HepG2 (cell line): Measurements from ENCODE around the gene USB1. TPM values are rescaled to one million over a fixed set of nuclear protein-coding genes. Genes with fewer than 3 reads are reported as not detected.

ENCODE experiments used
- CTCF ChIP-seq: sonication (generic); formaldehyde crosslinking; IDR thresholded peaks from 2 replicates; pipeline ENCODE4 v1.5.0; 2020; ENCODE audit warnings: mild to moderate bottlenecking, missing genetic modification reagents, moderate library complexity
- IRF1 ChIP-seq: sonication (generic); formaldehyde crosslinking; IDR thresholded peaks from 2 replicates; pipeline ENCODE4 v1.4.0; 2020; ENCODE audit warnings: low read depth, mild to moderate bottlenecking, missing genetic modification reagents
- NONO ChIP-seq, 2 experiments: fragments of 450-650 bp in 1 of 2; sonication (generic) in 1 of 2; formaldehyde crosslinking in 1 of 2; IDR thresholded peaks in 1 of 2; conservative IDR thresholded peaks in 1 of 2; 2 replicates each; pipeline versions ENCODE4 v1.6.1 to v1.8.0; 2017 to 2022; ENCODE audit warnings: mild to moderate bottlenecking in 1 of 2, missing genetic modification reagents in 1 of 2, moderate library complexity in 1 of 2
- SNAPC4 ChIP-seq: sonication (generic); formaldehyde crosslinking; IDR thresholded peaks from 2 replicates; pipeline ENCODE4 v1.4.0; 2020; ENCODE audit warnings: mild to moderate bottlenecking, missing genetic modification reagents
- TEAD3 ChIP-seq: optimal IDR thresholded peaks from 2 replicates; pipeline ENCODE3; 2016; ENCODE audit warnings: borderline replicate concordance
- WIZ ChIP-seq: sonication (generic); formaldehyde crosslinking; IDR thresholded peaks from 2 replicates; pipeline ENCODE4 v1.5.1; 2020; ENCODE audit warnings: mild to moderate bottlenecking, missing genetic modification reagents
- ZFAT ChIP-seq: sonication (generic); formaldehyde crosslinking; conservative IDR thresholded peaks from 2 replicates; pipeline ENCODE4 v1.8.1; 2023; ENCODE audit warnings: missing genetic modification reagents, inconsistent platforms
- ZNF430 ChIP-seq: sonication (generic); formaldehyde crosslinking; IDR thresholded peaks from 2 replicates; pipeline ENCODE4 v1.9.0; 2021; ENCODE audit warnings: mild to moderate bottlenecking, missing genetic modification reagents
- ZNF574 ChIP-seq: sonication (generic); formaldehyde crosslinking; IDR thresholded peaks from 2 replicates; pipeline ENCODE4 v1.4.0; 2020; ENCODE audit warnings: missing genetic modification reagents
- ZNF609 ChIP-seq: sonication (generic); formaldehyde crosslinking; IDR thresholded peaks from 2 replicates; pipeline ENCODE4 v1.4.0; 2020; ENCODE audit warnings: mild to moderate bottlenecking, missing genetic modification reagents, borderline replicate concordance
- polyA plus RNA-seq, 8 experiments: library from polyadenylated mRNA; depleted of rRNA in 3 of 8; stranded (reverse) in 7 of 8; unstranded in 1 of 8; fragments of >200 nt; fragmentation: Illumina TruSeq in 4 of 8; extraction: Trizol in 4 of 8; gene quantifications; 2 replicates each; pipeline versions ENCODE4 v1.2.1 to v1.2.3, GENCODE V29; 2011 to 2016; ENCODE audit warnings: low read depth in 4 of 8, missing spikeins in 1 of 8, mixed read lengths in 1 of 8; ENCODE audit not compliant: insufficient read depth in 1 of 8
- total RNA-seq, 5 experiments: library from RNA; depleted of rRNA; stranded (reverse); fragments of >200 nt; fragmentation: Illumina TruSeq; extraction: Trizol; gene quantifications; 2 replicates each; pipeline ENCODE4 v1.2.3, GENCODE V29; 2016; ENCODE audit warnings: low read depth in 1 of 5

USB1 gene
- total and polyA plus RNA-seq, 2 of the 13 experiments (the other 11 are each of a cell fraction or from before 2014, with no cell fraction given) = 16.7 to 65.4 TPM

- peak; percentile 79 for TF ChIP-seq SNAPC4
- TF ChIP-seq CTCF (CRISPR knock-in tag) = peak; percentile 72
- TF ChIP-seq IRF1 (CRISPR knock-in tag) = no peak
- TF ChIP-seq WIZ (CRISPR knock-in tag) = peak; percentile 17; the same call in 1 of the 2 replicates
- TF ChIP-seq NONO (IDR thresholded peaks at IDR 0.05) = no peak
- peak; percentile 70 for TF ChIP-seq NONO (CRISPR knock-in tag; conservative IDR thresholded peaks at IDR 0.05)
- 0 out of 2 replicates have a peak, but pooled peaks have one; percentile 52 for TF ChIP-seq ZNF574 (CRISPR knock-in tag)
- TF ChIP-seq TEAD3 (CRISPR knock-in tag) = peak; percentile 36
- peak; percentile 61 for TF ChIP-seq ZNF609 (CRISPR knock-in tag)
- TF ChIP-seq ZNF430 = peak; percentile 54; the same call in 1 of the 2 replicates
- TF ChIP-seq ZFAT = peak; percentile 22; the same call in 1 of the 2 replicates
Observed at GRCh38 chr16:58000706-58001676, at the start of gene USB1 (continued).
